HepG2 (cell line): Measurements from ENCODE around the gene ZNF678. TPM values are rescaled to one million over a fixed set of nuclear protein-coding genes. Genes with fewer than 3 reads are reported as not detected.

Source experiments
- ATF1 ChIP-seq: IDR thresholded peaks from 2 replicates; pipeline ENCODE4 v1.6.1; 2016; ENCODE audit warnings: mild to moderate bottlenecking, control low read depth
- CREB1 ChIP-seq, 2 experiments: fragments of 450-650 bp in 1 of 2; IDR thresholded peaks; 2 replicates each; pipeline ENCODE4 v1.6.1; 2016 to 2017; ENCODE audit warnings: control low read depth in 1 of 2, mild to moderate bottlenecking in 1 of 2, missing compliant biosample characterization in 1 of 2, missing genetic modification characterization in 1 of 2
- ELF3 ChIP-seq: IDR thresholded peaks from 2 replicates; pipeline ENCODE4 v1.6.1; 2016; ENCODE audit warnings: missing genetic modification reagents, missing compliant biosample characterization
- FOSL2 ChIP-seq: sonication (generic); formaldehyde crosslinking; IDR thresholded peaks from 2 replicates; pipeline ENCODE4 v1.4.0; 2020; ENCODE audit warnings: missing genetic modification reagents
- FOXO1 ChIP-seq: sonication (generic); formaldehyde crosslinking; IDR thresholded peaks from 2 replicates; pipeline ENCODE4 v1.4.0; 2020; ENCODE audit warnings: missing genetic modification reagents
- HNF1A ChIP-seq, 2 experiments: sonication (generic) in 1 of 2; formaldehyde crosslinking in 1 of 2; IDR thresholded peaks; 2 replicates each; pipeline versions ENCODE4 v1.4.0 to v1.6.1; 2016 to 2020; ENCODE audit warnings: borderline replicate concordance in 1 of 2, low read depth in 1 of 2, mild to moderate bottlenecking in 1 of 2, missing genetic modification reagents in 1 of 2
- HNF1B ChIP-seq: sonication (generic); formaldehyde crosslinking; IDR thresholded peaks from 2 replicates; pipeline ENCODE4 v1.5.1; 2020; ENCODE audit warnings: mild to moderate bottlenecking, moderate library complexity, missing genetic modification reagents
- MIXL1 ChIP-seq: IDR thresholded peaks from 2 replicates; pipeline ENCODE4 v1.6.1; 2016
- RAD21 ChIP-seq: fragments of 450-650 bp; formaldehyde crosslinking; IDR thresholded peaks from 2 replicates; pipeline ENCODE4 v1.5.0; 2020; ENCODE audit warnings: mild to moderate bottlenecking
- RBFOX2 ChIP-seq: fragments of 200-400 bp; formaldehyde crosslinking; IDR thresholded peaks from 2 replicates; pipeline ENCODE4 v1.6.1; 2017; ENCODE audit warnings: low read depth, mild to moderate bottlenecking, low read length
- ZFP90 ChIP-seq: sonication (generic); formaldehyde crosslinking; IDR thresholded peaks from 2 replicates; pipeline ENCODE4 v1.8.0; 2022; ENCODE audit warnings: missing genetic modification reagents, mild to moderate bottlenecking, inconsistent platforms, borderline replicate concordance
- ZFP91 ChIP-seq: sonication (generic); formaldehyde crosslinking; IDR thresholded peaks from 2 replicates; pipeline ENCODE4 v1.9.0; 2022; ENCODE audit warnings: missing genetic modification reagents, mild to moderate bottlenecking, borderline replicate concordance
- ZGPAT ChIP-seq: IDR thresholded peaks from 2 replicates; pipeline ENCODE4 v1.6.1; 2016; ENCODE audit warnings: mild to moderate bottlenecking
- ZNF136 ChIP-seq: sonication (generic); formaldehyde crosslinking; IDR thresholded peaks from 2 replicates; pipeline ENCODE4 v1.8.1; 2022; ENCODE audit warnings: low read depth, mild to moderate bottlenecking, moderate library complexity, missing genetic modification reagents
- ZNF143 ChIP-seq: sonication (generic); formaldehyde crosslinking; IDR thresholded peaks from 2 replicates; pipeline ENCODE4 v1.4.0; 2020; ENCODE audit warnings: missing genetic modification reagents
- ZNF224 ChIP-seq: sonication (generic); formaldehyde crosslinking; IDR thresholded peaks from 2 replicates; pipeline ENCODE4 v1.5.0; 2020; ENCODE audit warnings: mild to moderate bottlenecking, missing genetic modification reagents
- ZNF510 ChIP-seq: sonication (generic); formaldehyde crosslinking; IDR thresholded peaks from 2 replicates; pipeline ENCODE4 v1.4.0; 2020; ENCODE audit warnings: low read depth, mild to moderate bottlenecking, missing genetic modification reagents
- ZNF737 ChIP-seq: sonication (generic); formaldehyde crosslinking; IDR thresholded peaks from 2 replicates; pipeline ENCODE4 v1.5.0; 2020; ENCODE audit warnings: missing genetic modification reagents, mild to moderate bottlenecking, borderline replicate concordance
- polyA plus RNA-seq, 8 experiments: library from polyadenylated mRNA; depleted of rRNA in 3 of 8; stranded (reverse) in 7 of 8; unstranded in 1 of 8; fragments of >200 nt; fragmentation: Illumina TruSeq in 4 of 8; extraction: Trizol in 4 of 8; gene quantifications; 2 replicates each; pipeline versions ENCODE4 v1.2.1 to v1.2.3, GENCODE V29; 2011 to 2016; ENCODE audit warnings: low read depth in 4 of 8, missing spikeins in 1 of 8, mixed read lengths in 1 of 8; ENCODE audit not compliant: insufficient read depth in 1 of 8
- total RNA-seq, 5 experiments: library from RNA; depleted of rRNA; stranded (reverse); fragments of >200 nt; fragmentation: Illumina TruSeq; extraction: Trizol; gene quantifications; 2 replicates each; pipeline ENCODE4 v1.2.3, GENCODE V29; 2016; ENCODE audit warnings: low read depth in 1 of 5

Gene ZNF678
- total and polyA plus RNA-seq, 2 of the 13 experiments (the other 11 are each of a cell fraction or from before 2014, with no cell fraction given), result 2.0 to 7.6 TPM

- peak; percentile 57; the same call in 1 of the 2 replicates for TF ChIP-seq ZFP91 (CRISPR knock-in tag)
- 0 out of 2 replicates have a peak, but pooled peaks have one; percentile 60 for TF ChIP-seq ZNF510 (CRISPR knock-in tag)
- TF ChIP-seq HNF1A (IDR thresholded peaks at IDR 0.05; ENCODE audit: low read depth), result no peak
- peak; percentile 50; the same call in 1 of the 2 replicates for TF ChIP-seq HNF1A (CRISPR knock-in tag; IDR thresholded peaks at IDR 0.05; ENCODE audit: borderline replicate concordance)
- 0 out of 2 replicates have a peak, but pooled peaks have one; percentile 11 for TF ChIP-seq MIXL1 (CRISPR knock-in tag)
- TF ChIP-seq ZFP90 (CRISPR knock-in tag), result peak; percentile 77; the same call in 1 of the 2 replicates
- 0 out of 2 replicates have a peak, but pooled peaks have one; percentile 26 for TF ChIP-seq ZNF224
- TF ChIP-seq RBFOX2, result peak; percentile 82
- peak; percentile 50; the same call in 1 of the 2 replicates for TF ChIP-seq ATF1 (CRISPR knock-in tag)
- TF ChIP-seq ZGPAT, result peak; percentile 71; the same call in 1 of the 2 replicates
- peak; percentile 39 for TF ChIP-seq CREB1 (IDR thresholded peaks at IDR 0.05)
- TF ChIP-seq CREB1 (CRISPR knock-in tag; IDR thresholded peaks at IDR 0.05), result peak; percentile 85
- TF ChIP-seq ZNF136 (CRISPR knock-in tag), result peak; percentile 91
- TF ChIP-seq FOXO1 (CRISPR knock-in tag), result peak; percentile 31; the same call in 1 of the 2 replicates
- TF ChIP-seq FOSL2, result 0 out of 2 replicates have a peak, but pooled peaks have one; percentile 4
- TF ChIP-seq RAD21 (CRISPR knock-in tag), result 0 out of 2 replicates have a peak, but pooled peaks have one; percentile 5
- peak; percentile 40; the same call in 1 of the 2 replicates for TF ChIP-seq ZNF143 (CRISPR knock-in tag)
- peak; percentile 60 for TF ChIP-seq ELF3 (CRISPR knock-in tag)
- peak; percentile 67 for TF ChIP-seq HNF1B (CRISPR knock-in tag)
- TF ChIP-seq ZNF737 (CRISPR knock-in tag), result 0 out of 2 replicates have a peak, but pooled peaks have one; percentile 60
Measured at GRCh38 chr1:227563324-227564201, at the start of gene ZNF678 (continued).
